KMS-11 (cell line): ENCODE measurements around the gene AGAP1.

ENCODE experiments used
- H2AFZ ChIP-seq: fragments of 200-600 bp; sonication (generic); 2 replicates; pipeline ENCODE4 v1.6.1; 2016; ENCODE audit warnings: antibody characterized with exemption, mixed run types, low read depth
- H3K27ac ChIP-seq: fragments of 200-600 bp; sonication (generic); 2 replicates; pipeline ENCODE4 v1.6.1; 2016; ENCODE audit warnings: mild to moderate bottlenecking, mixed run types
- H3K27me3 ChIP-seq: fragments of 200-600 bp; sonication (generic); 2 replicates; pipeline ENCODE4 v1.6.1; 2017; ENCODE audit warnings: mild to moderate bottlenecking, low read depth, mixed run types, moderate library complexity; ENCODE audit not compliant: insufficient read depth
- H3K36me3 ChIP-seq: fragments of 200-600 bp; sonication (generic); 2 replicates; pipeline ENCODE4 v1.6.1; 2017; ENCODE audit warnings: mild to moderate bottlenecking, mixed run types; ENCODE audit not compliant: insufficient read depth
- H3K4me1 ChIP-seq: fragments of 200-600 bp; sonication (generic); 2 replicates; pipeline ENCODE4 v1.6.1; 2016; ENCODE audit warnings: mild to moderate bottlenecking, low read depth, mixed run types; ENCODE audit not compliant: poor library complexity, severe bottlenecking
- H3K4me2 ChIP-seq: fragments of 200-600 bp; sonication (generic); 2 replicates; pipeline ENCODE4 v1.7.0; 2016; ENCODE audit warnings: mild to moderate bottlenecking, mixed run types
- H3K4me3 ChIP-seq: fragments of 200-600 bp; sonication (generic); IDR thresholded peaks from 2 replicates; pipeline ENCODE4 v1.6.1; 2017; ENCODE audit warnings: low read depth, low read length, mixed read lengths; ENCODE audit not compliant: insufficient read depth
- H3K79me2 ChIP-seq: fragments of 200-600 bp; sonication (generic); 2 replicates; pipeline ENCODE4 v1.6.1; 2016; ENCODE audit warnings: low read depth, mixed run types; ENCODE audit not compliant: insufficient read depth
- H3K9ac ChIP-seq: fragments of 200-600 bp; sonication (generic); 2 replicates; pipeline ENCODE4 v1.6.1; 2016; ENCODE audit warnings: mild to moderate bottlenecking, mixed run types
- H4K20me1 ChIP-seq: fragments of 200-600 bp; sonication (generic); 2 replicates; pipeline ENCODE4 v1.6.1; 2016; ENCODE audit warnings: mild to moderate bottlenecking, mixed run types; ENCODE audit not compliant: insufficient read depth
- CTCF ChIP-seq: fragments of 200-600 bp; sonication (generic); conservative IDR thresholded peaks from 2 replicates; pipeline ENCODE4 v1.6.1; 2017; ENCODE audit warnings: low read depth, mild to moderate bottlenecking, antibody characterized with exemption, low read length, moderate library complexity, mixed read lengths

Gene AGAP1

GRCh38 chr2:235505181-235505741 is 11.4 kb downstream of the AGAP1 start:
- H3K4me3 ChIP-seq: no peak overlapping the region
- no peaks in the 10 kb centered on the region for H3K27me3 ChIP-seq
- no peak for TF ChIP-seq CTCF
- peaks cover 91% of the 10 kb centered on the region for H3K79me2 ChIP-seq
- H3K9ac ChIP-seq: no peak overlapping the region
- no peak overlapping the region for H2AFZ ChIP-seq
- H3K4me1 ChIP-seq: peaks cover 53% of the 10 kb centered on the region
- no peaks in the 10 kb centered on the region for H3K36me3 ChIP-seq
- H3K27ac ChIP-seq: no peak overlapping the region; the same call in 1 of the 2 replicates
- H3K4me2 ChIP-seq: peak overlapping the region; percentile 78; the same call in 1 of the 2 replicates
- H4K20me1 ChIP-seq: no peaks in the 10 kb centered on the region

GRCh38 chr2:235506291-235506996 is 12.6 kb downstream of the AGAP1 start:
- peaks cover 48% of the 10 kb centered on the region for H3K4me1 ChIP-seq
- no peak overlapping the region for H3K4me3 ChIP-seq
- no peaks in the 10 kb centered on the region for H3K36me3 ChIP-seq
- no peaks in the 10 kb centered on the region for H4K20me1 ChIP-seq
- TF ChIP-seq CTCF: no peak
- H3K9ac ChIP-seq: no peak overlapping the region
- H3K27me3 ChIP-seq: no peaks in the 10 kb centered on the region
- no peak overlapping the region for H2AFZ ChIP-seq
- peaks cover 94% of the 10 kb centered on the region for H3K79me2 ChIP-seq
- H3K27ac ChIP-seq: no peak overlapping the region
- H3K4me2 ChIP-seq: no peak overlapping the region

- H3K4me3 ChIP-seq: no peak overlapping the region
- no peak overlapping the region for H3K27ac ChIP-seq
- TF ChIP-seq CTCF: no peak
- H4K20me1 ChIP-seq: no peaks in the 10 kb centered on the region
- H3K79me2 ChIP-seq: peaks cover 98% of the 10 kb centered on the region
- peaks cover 49% of the 10 kb centered on the region for H3K4me1 ChIP-seq
- no peaks in the 10 kb centered on the region for H3K36me3 ChIP-seq
- H3K9ac ChIP-seq: no peak overlapping the region
- H2AFZ ChIP-seq: no peak overlapping the region
- no peaks in the 10 kb centered on the region for H3K27me3 ChIP-seq
- H3K4me2 ChIP-seq: no peak overlapping the region
These were observed 13.3 kb downstream of the AGAP1 start for GRCh38 chr2:235506997-235507615.

- no peak overlapping the region for H3K4me2 ChIP-seq
- no peaks in the 10 kb centered on the region for H3K36me3 ChIP-seq
- no peaks in the 10 kb centered on the region for H4K20me1 ChIP-seq
- H3K27ac ChIP-seq: no peak overlapping the region
- H3K9ac ChIP-seq: no peak overlapping the region
- TF ChIP-seq CTCF: no peak
- no peak overlapping the region for H2AFZ ChIP-seq
- peaks cover 98% of the 10 kb centered on the region for H3K79me2 ChIP-seq
- H3K4me1 ChIP-seq: peaks cover 49% of the 10 kb centered on the region
- no peaks in the 10 kb centered on the region for H3K27me3 ChIP-seq
- H3K4me3 ChIP-seq: no peak overlapping the region
These were observed 14.1 kb downstream of the AGAP1 start for GRCh38 chr2:235507928-235508327.
